NCI-H2227 treated with DMSO at 0.1 percent for 48 hours (cell line): ENCODE results near the gene CHST5.
"Not testable (repeated sequence)": the region's sequence is repeated elsewhere in the genome, so short reads cannot be mapped to it uniquely, and the experiment has no call there.

ENCODE experiments used
- DNase-seq: peaks from one replicate; lab custom pipeline; 2025; lab: John Stamatoyannopoulos, UW

Gene CHST5

GRCh38 chr16:75550211-75550662 lies 14.3 kb upstream of the CHST5 start:
- DNase-seq, result no peak

- not testable (repeated sequence) for DNase-seq
These were observed 12.5 kb upstream of the CHST5 start for GRCh38 chr16:75548456-75548855.

- no peak for DNase-seq
These were observed 10.4 kb upstream of the CHST5 start for GRCh38 chr16:75546293-75546692.

GRCh38 chr16:75545879-75546278 lies 10.0 kb upstream of the CHST5 start:
- not testable (repeated sequence) for DNase-seq

GRCh38 chr16:75542462-75542861 lies 6.6 kb upstream of the CHST5 start:
- not testable (repeated sequence) for DNase-seq

GRCh38 chr16:75541236-75541635 lies 5.3 kb upstream of the CHST5 start:
- DNase-seq, result no peak

GRCh38 chr16:75538882-75539565 lies 3.1 kb upstream of the CHST5 start:
- not testable (repeated sequence) for DNase-seq

GRCh38 chr16:75537776-75538175 lies 1.9 kb upstream of the CHST5 start:
- no peak for DNase-seq

GRCh38 chr16:75535211-75535843 lies 581 bp downstream of the CHST5 start:
- no peak for DNase-seq

- no peak for DNase-seq
These were observed 1.2 kb downstream of the CHST5 start for GRCh38 chr16:75534560-75535205.

GRCh38 chr16:75532791-75533190 lies 3.1 kb downstream of the CHST5 start:
- no peak for DNase-seq

GRCh38 chr16:75532142-75532765 lies 3.7 kb downstream of the CHST5 start:
- no peak for DNase-seq

- DNase-seq, result no peak
These were observed 5.9 kb downstream of the CHST5 start for GRCh38 chr16:75529959-75530358.

GRCh38 chr16:75529056-75529905 lies 6.6 kb downstream of the CHST5 start:
- DNase-seq, result no peak

GRCh38 chr16:75527825-75528299 lies 8.0 kb downstream of the CHST5 start:
- no peak for DNase-seq

- no peak for DNase-seq
These were observed 9.7 kb downstream of the CHST5 start for GRCh38 chr16:75526032-75526790.

GRCh38 chr16:75519175-75519574 lies 16.7 kb downstream of the CHST5 start:
- DNase-seq, result no peak

GRCh38 chr16:75516189-75516966 lies 19.5 kb downstream of the CHST5 start:
- DNase-seq, result not testable (repeated sequence)

GRCh38 chr16:75514296-75514695 lies 21.6 kb downstream of the CHST5 start:
- DNase-seq, result no peak

GRCh38 chr16:75506574-75506973 lies 29.3 kb downstream of the CHST5 start:
- no peak for DNase-seq
